ENCODE measurements around the gene STK32A.

GRCh38 chr5:147204576-147204975 lies 30.2 kb upstream of the STK32A start:
- TF ChIP-seq POLR2A (IDR thresholded peaks at IDR 0.05): no peak
- TF ChIP-seq, protein P1, sequence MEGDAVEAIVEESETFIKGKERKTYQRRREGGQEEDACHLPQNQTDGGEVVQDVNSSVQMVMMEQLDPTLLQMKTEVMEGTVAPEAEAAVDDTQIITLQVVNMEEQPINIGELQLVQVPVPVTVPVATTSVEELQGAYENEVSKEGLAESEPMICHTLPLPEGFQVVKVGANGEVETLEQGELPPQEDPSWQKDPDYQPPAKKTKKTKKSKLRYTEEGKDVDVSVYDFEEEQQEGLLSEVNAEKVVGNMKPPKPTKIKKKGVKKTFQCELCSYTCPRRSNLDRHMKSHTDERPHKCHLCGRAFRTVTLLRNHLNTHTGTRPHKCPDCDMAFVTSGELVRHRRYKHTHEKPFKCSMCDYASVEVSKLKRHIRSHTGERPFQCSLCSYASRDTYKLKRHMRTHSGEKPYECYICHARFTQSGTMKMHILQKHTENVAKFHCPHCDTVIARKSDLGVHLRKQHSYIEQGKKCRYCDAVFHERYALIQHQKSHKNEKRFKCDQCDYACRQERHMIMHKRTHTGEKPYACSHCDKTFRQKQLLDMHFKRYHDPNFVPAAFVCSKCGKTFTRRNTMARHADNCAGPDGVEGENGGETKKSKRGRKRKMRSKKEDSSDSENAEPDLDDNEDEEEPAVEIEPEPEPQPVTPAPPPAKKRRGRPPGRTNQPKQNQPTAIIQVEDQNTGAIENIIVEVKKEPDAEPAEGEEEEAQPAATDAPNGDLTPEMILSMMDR (IDR thresholded peaks at IDR 0.05): no peak
